Naive thymus-derived CD4-positive, alpha-beta T cell (primary cell): ENCODE data around the gene SNAI1. TPM values are rescaled to one million over a fixed set of nuclear protein-coding genes. Genes with fewer than 3 reads are reported as not detected.

Experiments used
- ATAC-seq: fragments of 150-1000 bp; cut with Tn5 transposase; 2 replicates; pipeline ENCODE4 v1.10.0; 2021; ENCODE audit warnings: mild to moderate bottlenecking, moderate library complexity
- CTCF ChIA-PET: fragments of 350-600 bp; sonication (Branson Sonifier 250); formaldehyde crosslinking; loops from one replicate; lab custom pipeline; 2021; ENCODE audit warnings: antibody characterized with exemption; lab: Charles Lee
- POLR2A ChIA-PET: fragments of 350-600 bp; sonication (Branson Sonifier 250); formaldehyde crosslinking; loops from one replicate; lab custom pipeline; 2021; ENCODE audit warnings: antibody characterized with exemption, inconsistent platforms; lab: Charles Lee
- DNase-seq, 9 donors: peaks; one replicate each; pipeline versions ENCODE4 v3.0.0 to v3.0.0-alpha.2; 2020 to 2022; ENCODE audit warnings: mixed read lengths in 1 of 9
- H3K27ac ChIP-seq: one replicate; pipeline ENCODE4 v1.7.0; 2013; ENCODE audit warnings: mild to moderate bottlenecking, low read depth, low read length, moderate library complexity
- H3K27me3 ChIP-seq, 2 donors: one replicate each; pipeline ENCODE4 v1.7.0; 2013; ENCODE audit warnings: low read length in 2 of 2, mild to moderate bottlenecking in 2 of 2, moderate library complexity in 2 of 2; ENCODE audit not compliant: control insufficient read depth in 2 of 2, insufficient read depth in 2 of 2
- H3K36me3 ChIP-seq, 3 experiments: 1 replicate in 2 of 3; 2 replicates in 1 of 3; pipeline ENCODE4 v1.7.0; 2013; ENCODE audit warnings: low read length in 3 of 3, mild to moderate bottlenecking in 3 of 3, moderate library complexity in 1 of 3; ENCODE audit not compliant: insufficient read depth in 3 of 3, control insufficient read depth in 2 of 3
- H3K4me1 ChIP-seq, 2 donors: one replicate each; pipeline ENCODE4 v1.7.0; 2013; ENCODE audit warnings: low read length in 2 of 2, mild to moderate bottlenecking in 2 of 2, moderate library complexity in 1 of 2; ENCODE audit not compliant: control insufficient read depth in 2 of 2, insufficient read depth in 2 of 2
- H3K4me3 ChIP-seq: 2 replicates; pipeline ENCODE4 v1.7.0; 2013; ENCODE audit warnings: mild to moderate bottlenecking, low read length
- H3K9me3 ChIP-seq, 3 experiments: 1 replicate in 2 of 3; 2 replicates in 1 of 3; pipeline ENCODE4 v1.7.0; 2013; ENCODE audit warnings: low read length in 3 of 3; ENCODE audit not compliant: control insufficient read depth in 2 of 3
- H3K27ac Mint-ChIP-seq, 9 donors: one replicate each; pipeline ENCODE4 v1.8.0; 2020 to 2022; ENCODE audit warnings: mixed read lengths in 9 of 9, mild to moderate bottlenecking in 8 of 9, moderate library complexity in 5 of 9, inconsistent platforms in 2 of 9
- H3K27me3 Mint-ChIP-seq, 5 donors: one replicate each; pipeline ENCODE4 v1.8.0; 2021 to 2022; ENCODE audit warnings: mixed read lengths in 5 of 5, mild to moderate bottlenecking in 1 of 5
- H3K36me3 Mint-ChIP-seq, 5 donors: one replicate each; pipeline ENCODE4 v1.8.0; 2020 to 2022; ENCODE audit warnings: mixed read lengths in 5 of 5, mild to moderate bottlenecking in 3 of 5, inconsistent platforms in 1 of 5
- H3K4me1 Mint-ChIP-seq, 7 donors: one replicate each; pipeline ENCODE4 v1.8.0; 2020 to 2022; ENCODE audit warnings: mixed read lengths in 7 of 7, mild to moderate bottlenecking in 3 of 7, inconsistent platforms in 1 of 7
- H3K4me3 Mint-ChIP-seq, 10 donors: one replicate each; pipeline ENCODE4 v1.8.0; 2020 to 2022; ENCODE audit warnings: mild to moderate bottlenecking in 10 of 10, mixed read lengths in 10 of 10, moderate library complexity in 6 of 10, inconsistent platforms in 2 of 10
- H3K9me3 Mint-ChIP-seq, 11 donors: one replicate each; pipeline ENCODE4 v1.8.0; 2020 to 2022; ENCODE audit warnings: mixed read lengths in 11 of 11, mild to moderate bottlenecking in 4 of 11, inconsistent platforms in 1 of 11, moderate library complexity in 1 of 11
- intact Hi-C, 2 donors: fragments of 100-400 bp; cut with micrococcal nuclease; formaldehyde crosslinking; loops; one replicate each; pipeline ENCODE4 v1.15.1; 2023
- polyA plus RNA-seq, 2 donors: library from polyadenylated mRNA; unstranded; fragments of 300-500 nt; fragmentation: Illumina TruSeq; gene quantifications; one replicate each; pipeline ENCODE4 v1.2.3, GENCODE V29; 2021
- total RNA-seq, 6 experiments: library from RNA in 5 of 6; stranded (reverse) in 5 of 6; gene quantifications; 1 replicate in 5 of 6; 2 replicates in 1 of 6; pipeline ENCODE4 v1.2.3 and lab custom pipeline; 2021 to 2026

Gene SNAI1
- total and polyA plus RNA-seq, 7 experiments from 2014 or later, result 0.22 to 7.0 (median 0.34) TPM

DNA sequence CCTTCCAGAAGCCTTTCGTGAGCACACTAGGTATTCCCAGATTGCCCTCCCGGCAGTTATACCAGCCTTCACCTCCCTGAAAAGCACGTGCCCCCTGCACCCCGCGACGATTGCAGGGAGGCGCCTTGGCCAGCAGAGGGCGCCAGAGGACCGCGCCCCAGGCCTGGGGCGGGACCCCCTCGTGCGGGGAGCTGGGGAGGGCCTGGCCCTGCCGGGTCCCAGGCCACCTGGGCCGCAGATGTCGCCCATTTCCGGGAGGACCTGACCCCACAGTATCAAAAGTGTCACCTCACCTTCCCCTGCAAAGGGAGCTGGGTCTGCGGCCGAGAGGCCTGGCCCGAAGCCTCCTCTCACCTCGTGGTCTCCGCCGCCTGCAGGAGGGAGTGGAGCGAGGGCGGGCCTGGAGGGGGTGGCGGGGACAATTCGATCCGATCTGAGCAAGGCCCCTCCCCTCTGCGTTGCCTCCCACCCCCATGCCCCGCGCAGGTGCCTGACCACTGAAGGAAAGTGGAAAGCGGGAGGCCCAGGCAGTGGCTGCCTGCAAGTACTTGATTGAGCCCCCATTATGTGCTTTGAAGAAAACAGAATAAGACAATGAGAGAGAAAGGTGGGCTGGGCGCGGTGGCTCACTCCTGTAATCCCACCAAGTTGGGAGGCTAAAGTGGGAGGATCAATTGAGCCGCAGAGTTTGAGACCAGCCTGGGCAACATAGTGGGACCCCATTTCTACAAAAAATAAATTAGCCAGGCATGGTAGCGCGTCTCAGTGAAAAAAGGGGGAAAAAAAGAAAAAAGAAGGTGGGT, 3.5 kb upstream of the SNAI1 start:
- ChIA-PET CTCF (interaction anchor here (0.6 to 5.0 kb wide), 21 partner anchors 9 to 792 kb away, joined by 3 to 61 read pairs (median 3); no protein-coding TSS in a partner anchor), POLR2A (interaction anchor here (1.0 to 1.5 kb wide), 4 partner anchors 15 to 198 kb away, joined by 3 to 11 read pairs (median 4); no protein-coding TSS in a partner anchor)
- ATAC-seq (peak; percentile 65), DNase-seq (peak; percentile 47 to 82 (median 63))
- Mint-ChIP-seq H3K4me1 (peaks cover 12 to 31% (median 25%) of the 10 kb centered on the region in 7 donors), H3K27ac (no peak overlapping the region), H3K9me3 (no peaks in the 10 kb centered on the region), H3K27me3 (peaks cover 0 to 44% (median 0%) of the 10 kb centered on the region in 5 donors), H3K36me3 (no peaks in the 10 kb centered on the region), H3K4me3 (peak overlapping the region in 4 of 10 donors; percentile 3 to 43 (median 24))
- H3K4me1 ChIP-seq, result peaks cover 11 to 18% of the 10 kb centered on the region in 2 donors
- H3K27me3 ChIP-seq, result no peaks in the 10 kb centered on the region
- intact Hi-C loops, result loop anchor here (1.0 to 5.0 kb wide), 6 partner anchors 92 to 483 kb away; no protein-coding TSS in a partner anchor
- no peaks in the 10 kb centered on the region for H3K9me3 ChIP-seq
- H3K27ac ChIP-seq, result no peak overlapping the region
- H3K4me3 ChIP-seq, result no peak overlapping the region
- H3K36me3 ChIP-seq, result no peaks in the 10 kb centered on the region

DNA sequence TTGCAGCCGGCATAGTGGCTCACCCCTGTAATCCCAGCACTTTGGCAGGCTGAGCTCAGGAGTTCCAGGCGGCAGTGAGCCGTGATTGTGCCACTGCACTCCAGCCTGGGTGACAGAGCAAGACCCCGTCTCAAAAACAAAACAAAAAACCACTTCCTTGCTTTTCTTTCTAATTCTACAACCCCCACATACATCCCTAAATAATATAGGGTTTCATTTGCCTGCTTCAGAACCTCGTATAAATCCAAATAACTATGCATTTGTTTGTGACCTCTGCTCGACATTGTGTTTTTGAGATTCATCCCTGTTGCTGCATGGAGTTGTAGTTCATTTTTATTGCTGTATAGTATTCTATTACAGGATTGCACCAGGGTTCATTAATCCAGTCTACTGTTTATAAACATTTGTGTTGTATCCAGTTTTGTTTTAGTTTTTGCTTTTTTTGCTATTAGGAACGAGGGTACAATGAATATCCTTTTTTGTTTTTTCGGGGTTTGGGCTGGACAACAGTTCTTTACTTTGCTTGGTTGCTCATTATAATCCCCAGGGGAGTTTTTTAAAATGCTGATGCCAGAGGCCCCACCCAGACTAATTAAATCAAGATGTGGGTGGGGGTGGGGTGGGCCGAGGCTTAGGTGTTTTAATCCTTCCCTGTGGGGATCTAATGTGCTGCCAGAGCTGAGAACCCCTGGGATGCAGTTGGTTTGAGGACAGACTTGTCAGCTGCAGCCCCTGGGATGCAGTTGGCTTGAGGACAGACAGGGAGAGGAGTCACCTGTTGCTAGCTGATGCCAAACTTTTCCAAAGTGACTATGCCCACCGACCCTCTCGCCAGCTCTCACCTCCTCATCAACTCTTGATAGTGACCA, 2.4 kb upstream of the SNAI1 start:
- H3K27ac Mint-ChIP-seq, result peak overlapping the region in 3 of 9 donors; percentile 11 to 53 (median 38)

DNA sequence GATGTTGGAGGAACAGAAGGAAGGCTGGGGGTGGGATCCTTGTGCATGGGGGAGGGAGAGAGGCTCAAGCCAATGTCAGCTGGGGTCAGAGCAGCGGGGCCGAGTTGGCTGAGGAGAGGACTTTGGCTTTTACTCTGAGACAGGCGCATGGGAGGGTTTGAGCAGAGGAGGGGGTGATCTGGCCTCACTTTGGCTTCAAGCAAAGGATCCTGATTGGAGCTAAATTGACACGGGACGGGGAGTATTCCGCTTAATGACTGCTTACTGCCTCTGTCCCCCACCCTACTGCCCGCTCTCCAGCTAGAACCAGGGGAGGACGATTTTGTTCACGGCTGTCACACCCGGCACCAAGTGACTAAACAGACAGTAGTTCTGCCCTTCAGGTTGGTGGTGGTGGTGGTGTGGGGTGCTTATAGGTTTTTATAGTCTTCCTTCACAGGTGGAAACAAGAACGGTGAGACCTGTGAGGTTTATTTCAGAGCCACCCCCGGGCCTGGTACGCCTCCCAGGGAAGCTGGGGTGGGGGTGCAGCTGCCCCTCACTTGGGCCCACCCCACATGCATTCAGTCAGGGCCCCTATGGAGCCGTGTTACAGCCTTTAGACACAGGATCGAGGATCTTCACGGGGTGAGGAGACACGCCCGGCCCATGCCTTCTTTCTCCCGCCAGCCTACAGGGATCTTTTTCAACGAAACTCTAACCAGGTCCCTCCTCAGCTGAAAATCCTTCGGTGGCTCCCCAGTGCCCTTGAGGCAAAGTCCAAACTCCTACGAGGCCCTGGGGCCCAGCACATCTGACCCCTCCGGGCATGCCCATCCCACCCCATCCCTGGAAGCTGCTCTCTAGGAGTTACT, 1.3 kb upstream of the SNAI1 start:
- DNase-seq, result no peak
- intact Hi-C loops, result loop anchor here (1.0 to 5.0 kb wide), 5 partner anchors 45 to 749 kb away; partner anchors contain the start of genes RNF114 (in 2 of the 2), UBE2V1 (in 2 of the 2) and PARD6B (in 1 of the 2)
- ChIA-PET CTCF (interaction anchor here (0.6 to 4.6 kb wide), 8 partner anchors 87 to 204 kb away, joined by 3 to 45 read pairs (median 6); no protein-coding TSS in a partner anchor), POLR2A (interaction anchor here (0.6 to 3.8 kb wide), 6 partner anchors 45 to 188 kb away, joined by 3 to 21 read pairs (median 4); partner anchors contain the start of genes RNF114 and SLC9A8)
- Mint-ChIP-seq H3K9me3 (no peaks in the 10 kb centered on the region), H3K27me3 (peaks cover 0 to 44% (median 0%) of the 10 kb centered on the region in 5 donors), H3K36me3 (no peaks in the 10 kb centered on the region), H3K4me1 (peaks cover 12 to 31% (median 25%) of the 10 kb centered on the region in 7 donors), H3K27ac (peak overlapping the region in 4 of 9 donors; percentile 9 to 84 (median 48)), H3K4me3 (peak overlapping the region; percentile 44 to 85 (median 72))
- Histone ChIP-seq H3K9me3 (no peaks in the 10 kb centered on the region), H3K36me3 (no peaks in the 10 kb centered on the region), H3K27me3 (no peaks in the 10 kb centered on the region), H3K4me1 (peaks cover 11 to 18% of the 10 kb centered on the region in 2 donors), H3K27ac (no peak overlapping the region), H3K4me3 (no peak overlapping the region)
- ATAC-seq, result no peak

More for the DNA sequence above, 2.4 kb upstream of the SNAI1 start:
- H3K27me3 ChIP-seq, result no peaks in the 10 kb centered on the region
- H3K36me3 ChIP-seq, result no peaks in the 10 kb centered on the region
- H3K36me3 Mint-ChIP-seq, result no peaks in the 10 kb centered on the region
- no peak for DNase-seq
- peaks cover 0 to 44% (median 0%) of the 10 kb centered on the region in 5 donors for H3K27me3 Mint-ChIP-seq
- no peak overlapping the region for H3K27ac ChIP-seq
- ChIA-PET POLR2A (interaction anchor here (0.6 to 3.8 kb wide), 2 partner anchors 90 to 120 kb away, joined by 4 to 21 read pairs; no protein-coding TSS in a partner anchor), CTCF (interaction anchor here (0.7 to 4.6 kb wide), 11 partner anchors 11 to 189 kb away, joined by 3 to 45 read pairs (median 6); no protein-coding TSS in a partner anchor)
- intact Hi-C loops, result loop anchor here (2.0 to 5.0 kb wide), 2 partner anchors 188 to 482 kb away; no protein-coding TSS in a partner anchor
- peak overlapping the region in 5 of 10 donors; percentile 3 to 41 (median 10) for H3K4me3 Mint-ChIP-seq
- peaks cover 11 to 18% of the 10 kb centered on the region in 2 donors for H3K4me1 ChIP-seq
- H3K9me3 Mint-ChIP-seq, result no peaks in the 10 kb centered on the region
- no peak for ATAC-seq
- H3K4me1 Mint-ChIP-seq, result peaks cover 12 to 31% (median 25%) of the 10 kb centered on the region in 7 donors
- H3K4me3 ChIP-seq, result no peak overlapping the region
- H3K9me3 ChIP-seq, result no peaks in the 10 kb centered on the region

GRCh38 chr20:49982072-49982345, 771 bp upstream of the SNAI1 start:
- peaks cover 12 to 31% (median 25%) of the 10 kb centered on the region in 7 donors for H3K4me1 Mint-ChIP-seq
- Histone ChIP-seq H3K27ac (peak overlapping the region; percentile 27), H3K4me3 (peak overlapping the region; percentile 57), H3K27me3 (no peaks in the 10 kb centered on the region), H3K4me1 (peaks cover 11 to 18% of the 10 kb centered on the region in 2 donors), H3K36me3 (no peaks in the 10 kb centered on the region), H3K9me3 (no peaks in the 10 kb centered on the region)
- POLR2A ChIA-PET, result interaction anchor here (0.9 to 3.8 kb wide), 5 partner anchors 46 to 187 kb away, joined by 3 to 21 read pairs (median 3); partner anchors contain the start of genes RNF114 and SLC9A8
- H3K27ac Mint-ChIP-seq, result peak overlapping the region in 7 of 9 donors; percentile 2 to 84 (median 40)
- DNase-seq (no peak), ATAC-seq (no peak)
- no peaks in the 10 kb centered on the region for H3K9me3 Mint-ChIP-seq
- intact Hi-C loops, result loop anchor here (1.0 to 5.0 kb wide), 4 partner anchors 46 to 749 kb away; partner anchors contain the start of genes RNF114 (in 2 of the 2), UBE2V1 (in 2 of the 2) and PARD6B (in 1 of the 2)
- peaks cover 0 to 41% (median 0%) of the 10 kb centered on the region in 5 donors for H3K27me3 Mint-ChIP-seq
- H3K4me3 Mint-ChIP-seq, result peak overlapping the region; percentile 62 to 85 (median 75)
- CTCF ChIA-PET, result interaction anchor here (0.6 to 4.6 kb wide), 6 partner anchors 87 to 204 kb away, joined by 3 to 45 read pairs (median 8); no protein-coding TSS in a partner anchor
- H3K36me3 Mint-ChIP-seq, result no peaks in the 10 kb centered on the region

GRCh38 chr20:49983123-49983847, 505 bp downstream of the SNAI1 start:
- ATAC-seq (peak; percentile 1), DNase-seq (no peak)
- H3K4me3 ChIP-seq, result peak overlapping the region; percentile 52
- peak overlapping the region; percentile 72 for H3K27ac ChIP-seq
- no peaks in the 10 kb centered on the region for H3K9me3 ChIP-seq
- peaks cover 11 to 18% of the 10 kb centered on the region in 2 donors for H3K4me1 ChIP-seq
- Mint-ChIP-seq H3K4me1 (peaks cover 12 to 31% (median 25%) of the 10 kb centered on the region in 7 donors), H3K27me3 (peaks cover 0 to 37% (median 0%) of the 10 kb centered on the region in 5 donors), H3K27ac (peak overlapping the region in 8 of 9 donors; percentile 10 to 88 (median 66)), H3K36me3 (no peaks in the 10 kb centered on the region), H3K9me3 (no peaks in the 10 kb centered on the region), H3K4me3 (peak overlapping the region; percentile 60 to 77 (median 74))
- ChIA-PET CTCF (interaction anchor here (0.6 to 3.9 kb wide), 3 partner anchors 66 to 194 kb away, joined by 3 to 25 read pairs (median 3); no protein-coding TSS in a partner anchor), POLR2A (interaction anchor here (0.7 to 3.8 kb wide), 3 partner anchors 87 to 170 kb away, joined by 3 to 21 read pairs (median 3); partner anchors contain the start of gene PEDS1)
- intact Hi-C loops, result loop anchor here in 1 of 2 donors (2.0 to 5.0 kb wide), 2 partner anchors 479 to 748 kb away; partner anchors contain the start of gene PARD6B
- H3K27me3 ChIP-seq, result no peaks in the 10 kb centered on the region
- H3K36me3 ChIP-seq, result no peaks in the 10 kb centered on the region
